Ureter (tissue), 1 donor: ENCODE data around the gene VGLL4. TPM values are rescaled to one million over a fixed set of nuclear protein-coding genes. Genes with fewer than 3 reads are reported as not detected.
A peak's percentile ranks its signal among the peaks of the same experiment; 100 is the strongest.

Experiments
- DNase-seq: peaks from one replicate; pipeline ENCODE4 v3.0.0-alpha.2; 2020; ENCODE audit warnings: low spot score
- total RNA-seq: library from RNA; stranded (reverse); gene quantifications from one replicate; pipeline ENCODE4 v1.2.4, GENCODE V29; 2023
- donor health status: DM: yes; HTN: yes; CAD: no.

Gene VGLL4
- total RNA-seq, 1 donor from 2014 or later = 88.3 TPM

DNA sequence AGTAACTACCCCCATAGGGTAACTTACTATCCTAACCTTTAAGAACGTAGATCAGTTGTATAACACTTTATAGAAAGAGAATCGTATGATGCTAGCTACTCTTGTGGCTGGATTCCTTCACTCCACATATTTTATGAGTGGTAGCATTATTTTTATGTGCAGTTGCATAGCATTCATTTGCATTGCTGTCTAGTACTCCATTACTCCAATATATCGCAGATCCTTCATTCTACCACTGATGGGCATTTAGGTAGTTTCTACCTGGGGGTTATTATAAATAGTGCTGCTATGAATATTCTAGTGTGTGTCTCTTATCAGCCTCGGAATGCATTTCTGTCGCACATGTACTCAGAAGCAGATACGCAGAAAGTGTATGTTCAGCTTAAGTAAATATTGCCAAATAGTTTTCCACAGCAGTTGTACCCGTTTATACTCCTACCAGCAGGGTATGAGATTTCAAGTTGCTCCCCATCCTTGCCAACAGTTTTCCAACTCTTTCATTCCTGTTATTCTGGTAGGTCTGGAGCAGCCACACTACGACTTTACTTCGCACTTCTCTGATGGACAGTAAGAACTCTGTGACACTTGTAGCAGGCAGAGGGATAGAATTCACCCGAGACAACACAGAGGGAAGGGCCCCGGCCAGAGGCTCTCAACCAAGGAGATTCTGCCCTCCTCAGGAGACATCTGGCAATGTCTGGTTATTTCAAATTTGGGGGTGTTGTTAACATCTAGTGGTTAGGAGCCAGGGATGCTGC is 9.8 kb upstream of the VGLL4 start:
- DNase-seq = no peak

DNA sequence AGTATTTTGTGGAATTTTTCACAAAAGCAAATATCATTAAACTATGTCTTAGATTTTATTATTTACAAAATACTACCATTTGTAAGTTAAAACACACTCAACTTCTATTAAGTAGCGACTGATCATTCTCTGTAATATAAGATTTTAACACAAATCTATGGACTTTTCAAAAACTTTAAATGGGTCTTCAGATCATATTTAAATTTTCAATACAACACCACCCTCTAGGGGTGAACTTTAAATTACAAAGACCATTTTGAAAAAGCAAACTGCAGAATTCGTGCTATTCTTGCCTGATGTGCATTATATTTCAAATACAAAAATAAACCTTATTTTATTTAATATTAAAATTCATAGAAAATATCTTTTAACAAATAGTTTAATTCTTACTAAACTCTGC is 8.2 kb upstream of the VGLL4 start:
- no peak for DNase-seq

DNA sequence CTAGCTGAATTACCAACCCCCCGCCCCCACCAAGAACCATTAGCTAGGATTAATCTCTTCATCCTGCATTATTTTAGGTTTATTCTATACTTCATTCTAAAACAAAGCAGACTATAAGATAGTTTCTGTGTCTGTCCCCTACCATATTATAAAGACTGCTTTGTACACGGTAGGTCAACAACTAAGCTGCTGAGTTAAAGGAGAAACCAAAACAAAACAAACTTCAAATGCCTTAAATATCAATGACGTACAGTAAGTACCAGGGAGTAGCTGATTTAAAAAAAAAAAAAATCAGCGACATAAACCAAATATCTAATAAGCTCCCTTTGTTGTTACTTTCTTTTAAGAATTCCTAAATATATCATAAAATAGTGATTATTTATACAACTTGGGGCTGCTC is 7.8 kb upstream of the VGLL4 start:
- no peak for DNase-seq

DNA sequence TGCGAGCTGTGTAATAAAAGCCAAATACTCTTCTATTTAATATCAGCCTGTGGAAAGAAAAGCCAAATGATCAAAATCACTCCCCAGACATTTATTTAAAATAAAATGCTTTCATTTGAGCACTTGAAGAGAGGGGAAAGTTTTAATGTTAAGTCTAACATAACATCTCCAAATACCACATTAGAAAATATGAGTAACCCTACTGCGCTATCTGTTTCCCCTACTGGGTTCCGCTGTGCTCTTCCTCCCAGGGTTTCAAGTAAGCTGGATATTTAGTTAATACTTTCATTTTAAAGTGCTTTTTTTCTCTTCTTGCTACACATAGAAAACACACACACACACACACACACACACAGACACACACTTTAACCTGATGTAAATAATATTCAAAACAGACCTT is 6.7 kb upstream of the VGLL4 start:
- no peak for DNase-seq

DNA sequence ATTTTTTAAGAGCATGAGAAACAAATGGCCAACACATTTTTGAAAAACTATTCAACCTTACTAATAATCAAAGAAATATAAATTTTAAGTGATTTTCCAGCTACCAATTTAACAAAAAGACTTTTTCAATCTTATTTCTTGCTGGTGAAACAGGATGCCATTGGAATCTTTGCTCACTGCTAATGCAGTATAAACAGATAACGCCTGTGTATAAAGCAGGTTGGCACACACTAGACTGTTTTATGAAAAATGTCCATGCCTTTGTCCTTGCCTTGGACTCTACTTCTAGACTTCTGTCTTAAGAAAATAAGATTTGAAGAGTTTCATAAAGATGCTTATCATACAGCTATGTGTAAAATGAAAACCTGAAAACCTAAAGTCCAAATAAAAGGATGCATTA is 5.0 kb upstream of the VGLL4 start:
- DNase-seq = no peak

DNA sequence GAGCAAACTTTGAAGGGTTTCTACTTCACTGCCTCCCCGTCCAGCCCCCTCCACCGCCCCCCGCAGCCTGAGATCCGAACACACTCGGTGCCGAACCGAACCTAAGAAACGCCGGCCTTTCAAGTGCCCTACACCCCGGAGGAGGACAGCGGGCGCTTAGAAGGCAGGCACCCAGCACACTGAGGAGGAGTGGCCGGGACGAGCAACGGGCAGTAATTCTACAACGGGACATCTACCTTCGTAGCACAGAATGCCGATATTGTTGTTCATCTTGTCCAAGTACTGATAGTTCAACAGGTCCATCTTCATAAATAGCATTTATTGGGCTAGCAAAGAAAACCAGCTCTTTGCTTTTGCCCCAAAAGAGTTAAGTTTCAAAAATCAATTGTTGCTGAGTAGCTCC is 513 bp downstream of the VGLL4 start:
- peak; percentile 51 for DNase-seq

DNA sequence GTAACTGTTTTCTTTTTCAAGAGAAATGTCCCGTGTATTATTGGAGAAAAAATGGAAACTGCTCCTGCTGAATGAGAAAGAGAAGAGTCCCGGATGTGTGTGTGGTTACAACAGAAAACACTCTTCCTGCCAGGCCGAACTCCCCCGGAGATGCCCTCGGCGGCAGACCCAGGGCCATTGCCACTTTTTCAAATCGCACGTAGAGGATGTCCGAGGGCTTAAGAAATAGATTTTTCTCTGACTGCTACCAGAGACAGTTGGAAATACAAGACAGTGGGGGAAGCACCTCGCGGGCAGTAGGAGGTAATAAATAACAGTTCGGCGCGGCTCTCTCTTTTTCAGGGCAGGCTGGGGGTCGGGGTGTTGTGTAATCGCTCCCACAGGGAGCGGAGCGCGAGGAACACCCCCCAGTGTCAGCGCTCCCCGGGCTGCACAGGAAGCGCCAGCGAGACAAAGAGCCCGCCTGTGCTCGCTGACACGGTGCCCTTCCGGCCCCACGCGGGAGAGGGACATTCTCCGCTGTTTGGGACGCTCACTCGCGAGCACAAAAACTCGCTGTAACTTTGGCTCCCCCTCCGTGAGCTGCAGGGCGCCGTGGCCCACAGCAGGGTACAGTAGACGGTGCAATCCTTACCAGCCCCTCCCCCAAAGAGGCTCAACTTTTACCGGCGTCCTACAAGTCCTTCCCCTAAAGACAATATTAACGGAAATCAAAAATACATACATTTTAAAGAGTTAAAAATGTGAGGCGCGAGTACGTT is 1.1 kb downstream of the VGLL4 start:
- DNase-seq = peak; percentile 76

DNA sequence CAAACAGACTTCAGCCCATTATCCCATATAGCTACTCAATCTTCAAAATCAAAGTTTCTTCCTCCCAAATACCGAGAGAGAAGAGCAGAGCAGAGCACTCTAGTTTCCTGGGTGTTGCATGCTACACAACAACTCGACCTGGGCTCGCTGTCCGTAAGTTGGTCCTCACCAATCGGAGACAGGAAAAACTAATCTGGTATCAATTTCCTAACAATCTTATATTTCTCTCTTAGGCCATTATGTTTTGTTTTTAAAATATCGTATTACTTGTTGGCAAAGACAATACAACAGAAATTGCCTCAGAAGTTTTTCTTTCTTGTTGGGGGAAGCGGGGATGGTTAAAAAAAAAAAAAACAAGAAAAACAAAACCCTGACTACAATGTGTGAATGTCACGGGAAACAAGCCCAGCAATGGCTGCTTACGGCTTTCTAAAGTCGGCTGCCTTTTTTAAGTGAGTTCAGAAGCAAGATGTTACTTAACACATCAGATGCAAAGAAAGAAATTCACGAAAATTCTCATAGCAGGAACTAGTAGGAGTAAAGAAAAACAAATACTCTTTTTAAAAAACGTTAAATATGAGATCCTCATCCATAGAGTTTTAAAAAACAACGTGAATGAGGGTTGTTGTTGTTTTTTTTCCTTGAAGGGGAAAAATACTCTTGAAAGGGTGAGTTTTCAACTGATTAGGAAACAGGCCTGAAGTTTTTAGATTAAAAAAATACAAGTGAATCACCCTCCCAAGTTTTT is 1.9 kb downstream of the VGLL4 start:
- DNase-seq = no peak

DNA sequence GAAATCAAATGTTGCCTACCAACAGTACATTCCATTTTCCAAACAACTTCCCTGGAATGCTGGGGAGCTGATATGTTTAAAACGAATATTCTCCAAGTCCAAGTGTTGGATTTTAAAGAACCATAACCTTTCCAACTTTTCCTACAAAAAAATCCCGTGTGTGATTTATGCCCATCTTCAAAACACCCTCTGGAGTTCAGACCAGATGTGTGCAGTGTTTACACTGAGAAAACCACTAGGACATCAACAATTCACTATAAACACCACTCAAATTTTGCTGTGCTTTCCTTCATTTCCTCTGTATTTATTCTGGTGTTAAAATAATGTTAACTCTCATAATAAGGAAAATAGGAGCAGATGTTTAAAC is 2.4 kb downstream of the VGLL4 start:
- no peak for DNase-seq

DNA sequence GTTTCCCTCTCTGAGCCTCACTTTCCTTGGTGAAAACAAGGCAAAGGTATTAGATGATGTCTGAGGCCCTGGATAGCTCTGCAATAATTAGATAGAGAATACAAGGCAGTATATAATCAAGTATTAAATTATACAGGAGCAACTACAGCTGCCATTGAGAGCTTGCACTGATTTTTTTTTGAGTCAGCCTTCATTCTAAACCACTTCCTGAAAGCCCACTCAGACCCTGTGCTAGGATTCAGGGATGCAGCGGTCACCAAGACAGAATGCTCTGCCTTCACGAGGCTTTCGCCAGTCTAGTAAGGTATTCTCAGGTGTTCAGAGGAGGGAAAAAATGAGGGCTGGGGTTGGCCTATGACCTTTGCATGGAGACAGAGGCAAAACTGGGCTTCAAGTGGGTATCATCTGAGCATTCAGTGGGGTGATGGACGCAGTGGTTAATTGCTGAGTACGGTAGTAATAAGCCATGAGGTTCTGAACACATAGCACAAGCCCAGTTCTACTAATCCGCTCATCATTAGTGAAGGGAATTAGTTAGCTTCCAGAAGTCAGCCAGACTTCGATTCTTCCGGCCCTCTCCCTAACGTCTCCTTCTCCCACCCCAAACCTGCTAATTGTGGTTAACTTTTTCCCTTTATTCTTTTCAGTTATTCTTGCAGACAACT is 3.6 kb downstream of the VGLL4 start:
- DNase-seq = no peak

DNA sequence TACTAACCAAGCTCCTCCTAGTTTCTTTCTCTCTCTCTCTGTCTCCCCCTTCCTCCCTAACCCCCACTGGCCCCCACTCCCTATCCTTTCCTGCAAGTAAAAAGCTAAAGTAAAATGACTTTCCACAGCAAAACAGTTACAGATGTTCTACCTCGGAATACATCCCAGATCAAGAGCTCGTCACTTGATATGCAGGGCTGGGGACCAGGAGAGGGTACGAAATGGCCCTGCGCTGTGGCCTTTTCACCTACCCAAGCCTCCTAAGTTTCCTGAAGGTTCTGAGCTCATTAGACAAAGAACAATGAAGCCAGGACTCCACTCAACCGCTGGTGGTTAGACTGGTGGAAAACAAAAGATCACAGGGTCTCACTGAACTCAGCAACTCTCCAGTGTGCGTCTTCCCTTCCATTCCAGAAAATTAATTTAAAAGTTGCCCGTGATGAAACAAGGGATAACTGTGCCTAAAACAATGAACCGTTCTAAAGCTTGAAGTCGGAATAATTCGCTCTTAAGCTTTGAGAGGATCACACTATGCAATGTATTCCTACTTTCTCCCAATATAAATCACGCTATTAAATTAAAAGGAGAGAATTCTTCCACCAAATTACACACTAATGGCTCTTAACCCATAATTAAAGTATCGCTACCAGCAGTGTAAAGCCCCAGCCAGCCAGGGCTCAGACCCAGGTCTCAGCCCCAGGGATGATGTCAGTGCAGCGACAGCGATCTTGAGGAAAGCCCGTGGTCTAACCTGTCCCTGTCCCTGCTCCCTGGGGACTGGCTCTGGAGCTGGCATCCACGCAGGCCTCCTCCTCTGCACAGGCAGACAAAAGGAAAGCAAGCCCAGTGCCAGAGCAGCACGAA is 5.0 kb downstream of the VGLL4 start:
- no peak for DNase-seq

DNA sequence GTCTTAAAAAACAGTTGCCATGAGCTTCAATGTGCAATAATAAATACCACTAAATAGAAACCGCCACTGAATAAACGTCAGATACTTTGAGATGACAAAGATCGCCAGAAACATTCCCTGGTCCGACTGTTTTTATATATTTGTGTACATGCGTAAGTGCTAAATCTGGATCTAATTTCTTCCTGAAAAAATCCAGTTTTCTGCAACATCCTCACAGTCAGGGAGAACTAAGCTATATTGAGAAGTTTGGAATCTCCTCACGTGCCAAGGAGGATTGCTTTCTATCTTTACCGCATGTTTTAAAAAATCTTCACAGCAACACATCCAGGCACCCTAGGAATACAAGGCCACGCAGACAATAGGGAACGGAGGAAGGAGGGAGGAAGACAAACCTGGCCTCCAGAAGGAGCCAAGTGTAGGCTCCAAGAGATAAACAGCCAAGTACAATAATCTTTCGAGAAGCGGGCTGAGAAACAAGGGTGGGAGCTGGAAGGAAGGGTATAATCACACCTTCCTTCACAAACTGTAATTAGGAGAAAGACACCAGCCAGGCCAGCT is 5.7 kb downstream of the VGLL4 start:
- no peak for DNase-seq

DNA sequence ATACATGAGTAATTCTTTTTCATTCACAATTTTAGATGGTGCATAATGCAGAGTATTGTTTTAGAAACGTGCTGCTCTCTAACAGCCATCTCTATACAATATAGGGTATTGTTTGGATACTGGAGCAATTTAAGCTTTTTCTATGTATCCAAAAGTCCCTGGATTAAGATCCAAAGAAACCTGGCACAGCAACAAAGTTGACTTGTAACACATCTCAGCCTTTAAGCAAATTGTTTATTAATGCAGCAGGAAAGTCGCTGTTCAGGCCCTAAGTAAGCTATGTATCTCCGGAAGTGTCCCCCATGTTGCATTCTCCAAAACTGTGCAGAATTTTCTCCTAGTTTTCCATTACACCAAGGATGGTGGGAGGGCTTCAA is 7.3 kb downstream of the VGLL4 start:
- DNase-seq = no peak

DNA sequence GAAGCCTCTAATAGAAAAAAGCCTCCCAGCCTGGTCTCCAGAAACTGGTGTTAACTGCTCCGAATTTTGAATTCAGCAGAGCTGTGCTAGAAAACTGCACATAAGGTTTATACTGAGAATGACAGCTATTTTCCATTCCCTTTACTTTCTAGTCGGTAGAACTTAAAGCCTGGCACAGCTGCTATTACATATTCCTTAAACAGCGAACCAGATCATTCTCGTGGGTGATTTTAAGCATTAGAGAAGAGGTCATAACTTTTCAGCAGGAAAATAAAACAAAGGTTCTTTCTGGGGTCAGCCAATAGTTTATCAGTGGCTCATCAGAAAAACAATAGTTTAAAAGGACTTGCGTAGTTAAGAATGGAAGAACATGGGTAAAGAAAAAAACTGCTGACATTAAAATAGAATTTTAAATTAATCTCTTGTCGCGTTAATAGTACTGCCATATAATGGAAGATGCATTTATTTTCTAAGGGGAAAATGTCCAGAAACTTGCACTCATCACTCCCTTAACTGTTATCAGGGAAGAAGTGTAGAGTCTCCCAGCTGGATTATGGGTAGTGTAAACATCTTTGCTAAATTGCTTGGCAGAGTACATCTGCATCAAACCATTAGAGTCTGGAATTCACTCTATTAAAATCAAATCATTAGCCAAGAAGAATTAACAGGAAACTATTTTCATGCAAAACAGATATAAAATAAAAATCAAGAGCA is 7.9 kb downstream of the VGLL4 start:
- DNase-seq = no peak

DNA sequence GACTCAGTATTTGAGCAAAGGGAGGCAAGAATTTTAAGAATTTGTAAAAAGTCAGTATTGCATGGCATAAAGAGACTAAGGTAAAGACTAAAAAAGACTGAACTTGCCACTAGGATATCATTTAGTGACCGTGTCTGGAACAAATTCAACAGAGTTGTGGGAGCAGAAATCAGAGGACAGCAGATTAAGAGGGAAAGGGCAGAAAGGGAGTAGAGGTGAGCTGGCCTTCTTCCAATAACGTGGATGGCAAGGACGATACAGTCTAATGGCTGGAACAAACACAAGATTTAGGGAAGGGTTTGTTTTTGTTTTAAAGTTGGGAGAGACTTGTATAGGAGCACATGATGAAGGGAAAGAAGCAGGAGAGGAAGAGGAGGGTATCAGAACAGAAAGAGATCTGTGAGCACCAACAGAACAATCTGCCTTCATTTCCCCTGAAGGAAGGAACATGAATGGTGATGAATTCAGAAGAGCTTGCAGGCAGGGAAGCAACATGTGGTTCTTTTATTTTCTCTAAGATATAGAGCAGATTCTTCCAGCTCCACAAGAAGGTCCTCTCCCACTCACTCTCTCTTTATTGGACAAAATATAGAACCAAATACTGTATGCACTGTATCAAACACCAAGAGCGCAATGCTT is 8.6 kb downstream of the VGLL4 start:
- no peak for DNase-seq

DNA sequence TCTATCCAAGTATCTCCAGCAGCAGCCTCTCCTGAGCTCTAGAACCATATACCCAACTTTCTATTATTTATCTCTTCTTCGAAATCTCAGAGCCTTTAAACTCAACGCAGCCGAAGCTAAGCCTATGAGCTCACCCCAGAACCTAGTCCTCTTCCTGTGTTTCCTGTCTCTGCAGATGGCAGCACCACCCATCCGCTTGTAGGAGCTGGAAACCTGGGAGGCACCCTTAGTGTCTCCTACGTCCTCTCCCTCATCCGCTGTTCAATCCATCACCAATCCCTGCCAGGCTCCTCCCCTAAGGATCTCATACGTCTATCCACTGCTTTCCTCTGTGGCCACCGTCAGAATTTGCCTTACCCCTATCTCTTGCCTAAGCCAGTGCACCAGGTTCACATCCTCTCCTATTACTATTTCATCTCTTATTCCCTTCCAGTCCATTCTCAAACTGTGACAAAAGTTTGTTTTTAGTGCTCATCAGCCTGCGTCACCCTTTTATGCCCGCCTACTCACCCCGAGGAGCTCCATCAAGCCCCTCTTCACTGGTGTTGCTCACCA is 9.6 kb downstream of the VGLL4 start:
- DNase-seq = no peak

DNA sequence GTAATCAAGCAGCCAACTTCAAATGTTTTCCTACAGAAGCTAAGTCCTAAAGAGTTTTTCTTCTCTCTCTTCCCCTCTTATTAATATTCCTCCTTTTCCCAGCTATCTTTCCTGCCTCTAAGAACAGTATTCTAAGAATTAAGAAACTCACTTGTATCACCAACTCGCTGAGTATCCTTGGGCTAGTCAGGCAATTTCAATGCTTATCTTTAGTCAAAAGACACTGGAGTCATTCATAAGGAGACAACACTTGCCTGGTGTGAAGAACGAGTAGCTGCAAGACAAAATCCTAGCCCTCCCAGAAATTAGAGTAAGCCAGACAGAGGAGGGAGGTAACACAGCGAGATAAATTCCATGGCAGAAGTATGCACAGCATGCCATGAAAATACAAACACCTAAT is 10.7 kb downstream of the VGLL4 start:
- no peak for DNase-seq

DNA sequence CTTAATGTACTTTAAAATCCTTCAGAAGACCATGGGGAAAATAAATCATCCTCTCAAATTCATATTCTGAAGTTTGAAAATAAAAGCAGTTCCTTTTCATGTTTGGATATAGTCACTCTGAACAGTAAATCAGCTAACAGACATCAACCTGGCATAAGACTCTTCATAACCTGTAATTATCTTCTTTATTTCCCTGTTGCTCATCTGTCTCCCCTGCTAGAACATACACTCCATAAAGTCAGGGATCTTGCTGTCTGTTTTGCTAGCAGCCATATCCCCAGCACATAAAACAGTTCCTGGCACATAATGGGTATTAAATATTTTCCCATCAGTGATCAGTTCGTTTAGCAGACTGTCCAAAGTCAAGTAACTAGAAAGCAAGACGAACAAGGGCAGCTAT is 11.2 kb downstream of the VGLL4 start:
- no peak for DNase-seq

DNA sequence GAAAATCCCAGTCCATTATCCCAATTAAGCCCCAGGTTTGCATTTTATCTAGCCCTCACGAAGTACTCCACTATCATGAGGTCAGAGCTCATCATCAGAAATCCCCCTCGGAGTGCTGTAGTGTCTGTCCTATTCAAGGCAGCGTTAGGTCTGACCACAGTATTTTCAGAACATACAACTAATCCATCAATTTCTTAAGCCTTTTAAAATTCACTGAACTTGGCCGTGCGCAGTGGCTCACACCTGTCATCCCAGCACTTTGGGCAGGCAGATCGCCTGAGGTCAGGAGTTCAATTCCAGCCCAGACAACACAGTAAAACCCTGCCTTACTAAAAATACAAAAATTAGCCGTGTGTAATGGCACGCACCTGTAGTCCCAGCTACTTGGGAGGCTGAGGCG is 11.9 kb downstream of the VGLL4 start:
- no peak for DNase-seq

DNA sequence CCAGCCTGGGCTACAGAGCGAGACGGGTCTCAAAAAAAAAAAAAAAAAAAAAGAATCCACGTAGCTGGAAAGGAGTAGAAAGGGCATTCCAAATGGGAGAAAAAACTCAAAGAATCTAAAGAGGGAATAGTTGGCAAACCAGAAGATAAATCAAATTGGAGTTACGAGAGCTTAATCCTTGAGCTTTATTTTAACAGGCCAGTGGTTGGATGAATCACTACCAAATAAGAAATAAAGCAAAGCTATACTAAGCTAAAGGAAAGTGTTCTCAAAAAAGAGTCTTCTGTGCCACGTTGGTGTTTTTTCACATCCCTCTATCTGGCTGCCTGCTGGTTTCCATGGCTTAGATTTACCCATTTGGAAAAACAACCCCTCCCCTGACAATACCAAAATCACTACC is 14.0 kb downstream of the VGLL4 start:
- no peak for DNase-seq
